ENCODE results near the gene MLN. TPM values are rescaled to one million over a fixed set of nuclear protein-coding genes. Genes with fewer than 3 reads are reported as not detected.

Gene MLN
- total RNA-seq, 1 donor from 2014 or later, result not detected

- no peaks in the 10 kb centered on the region for H3K36me3 Mint-ChIP-seq (ENCODE audit: insufficient read depth)
- TF ChIP-seq CTCF (IDR thresholded peaks at IDR 0.05; ENCODE audit: unreplicated experiment), result no peak
- H3K4me1 Mint-ChIP-seq (ENCODE audit: low read depth), result peaks cover 14% of the 10 kb centered on the region
- H3K27ac Mint-ChIP-seq, result no peak overlapping the region
- H3K27me3 Mint-ChIP-seq, result peaks cover 37% of the 10 kb centered on the region
- H3K4me3 Mint-ChIP-seq (ENCODE audit: low read depth), result no peak overlapping the region
- DNase-seq (ENCODE audit: low spot score, unreplicated experiment), result no peak
- no peaks in the 10 kb centered on the region for H3K9me3 Mint-ChIP-seq (ENCODE audit: low read depth)
These were observed 25.2 kb upstream of the MLN start for GRCh38 chr6:33828764-33829731.

- H3K27ac Mint-ChIP-seq, result no peak overlapping the region
- peaks cover 37% of the 10 kb centered on the region for H3K27me3 Mint-ChIP-seq
- TF ChIP-seq CTCF (IDR thresholded peaks at IDR 0.05; ENCODE audit: unreplicated experiment), result no peak
These were observed 24.6 kb upstream of the MLN start for GRCh38 chr6:33828452-33828763.

GRCh38 chr6:33827546-33828451, 24.0 kb upstream of the MLN start:
- no peak for TF ChIP-seq CTCF (IDR thresholded peaks at IDR 0.05; ENCODE audit: unreplicated experiment)
- Mint-ChIP-seq H3K27me3 (peaks cover 41% of the 10 kb centered on the region), H3K4me1 (ENCODE audit: low read depth) (peaks cover 14% of the 10 kb centered on the region), H3K4me3 (ENCODE audit: low read depth) (no peak overlapping the region), H3K36me3 (ENCODE audit: insufficient read depth) (no peaks in the 10 kb centered on the region), H3K27ac (no peak overlapping the region), H3K9me3 (ENCODE audit: low read depth) (no peaks in the 10 kb centered on the region)
- DNase-seq (ENCODE audit: low spot score, unreplicated experiment), result no peak

More at GRCh38 chr6:33828452-33828763, 24.6 kb upstream of the MLN start:
- H3K36me3 Mint-ChIP-seq (ENCODE audit: insufficient read depth), result no peaks in the 10 kb centered on the region
- DNase-seq (ENCODE audit: low spot score, unreplicated experiment), result no peak
- H3K4me3 Mint-ChIP-seq (ENCODE audit: low read depth), result no peak overlapping the region
- H3K9me3 Mint-ChIP-seq (ENCODE audit: low read depth), result no peaks in the 10 kb centered on the region
- H3K4me1 Mint-ChIP-seq (ENCODE audit: low read depth), result peaks cover 14% of the 10 kb centered on the region

GRCh38 chr6:33826537-33826936, 22.7 kb upstream of the MLN start:
- H3K4me3 Mint-ChIP-seq (ENCODE audit: low read depth), result no peak overlapping the region
- no peaks in the 10 kb centered on the region for H3K9me3 Mint-ChIP-seq (ENCODE audit: low read depth)
- peaks cover 47% of the 10 kb centered on the region for H3K27me3 Mint-ChIP-seq
- no peak for DNase-seq (ENCODE audit: low spot score, unreplicated experiment)
- peaks cover 14% of the 10 kb centered on the region for H3K4me1 Mint-ChIP-seq (ENCODE audit: low read depth)
- no peak overlapping the region for H3K27ac Mint-ChIP-seq
- TF ChIP-seq CTCF (IDR thresholded peaks at IDR 0.05; ENCODE audit: unreplicated experiment), result no peak
- H3K36me3 Mint-ChIP-seq (ENCODE audit: insufficient read depth), result no peaks in the 10 kb centered on the region

GRCh38 chr6:33824461-33825154, 20.8 kb upstream of the MLN start:
- no peak overlapping the region for H3K4me3 Mint-ChIP-seq (ENCODE audit: low read depth)
- no peaks in the 10 kb centered on the region for H3K9me3 Mint-ChIP-seq (ENCODE audit: low read depth)
- H3K27ac Mint-ChIP-seq, result no peak overlapping the region
- DNase-seq (ENCODE audit: low spot score, unreplicated experiment), result no peak
- H3K27me3 Mint-ChIP-seq, result peaks cover 37% of the 10 kb centered on the region
- no peak for TF ChIP-seq CTCF (IDR thresholded peaks at IDR 0.05; ENCODE audit: unreplicated experiment)
- H3K4me1 Mint-ChIP-seq (ENCODE audit: low read depth), result peaks cover 10% of the 10 kb centered on the region
- H3K36me3 Mint-ChIP-seq (ENCODE audit: insufficient read depth), result no peaks in the 10 kb centered on the region

Data from progenitor cell of endocrine pancreas (in vitro differentiated cells).